Esophagus mucosa (tissue), 1 donor: ENCODE measurements around the gene SPRY4. TPM values are rescaled to one million over a fixed set of nuclear protein-coding genes. Genes with fewer than 3 reads are reported as not detected.
"Not testable (repeated sequence)": the region's sequence is repeated elsewhere in the genome, so short reads cannot be mapped to it uniquely, and the experiment has no call there.

Source experiments
- ATAC-seq: fragments of 200-7000 bp; cut with Tn5 transposase; one replicate; pipeline ENCODE4 v1.9.1; 2020
- total RNA-seq: library from RNA; stranded (reverse); gene quantifications from one replicate; pipeline ENCODE4 v1.2.4, GENCODE V29; 2023
- donor health status: DM: yes; HTN: yes; CAD: no.

The SPRY4 gene
- total RNA-seq, 1 donor from 2014 or later = 2.6 TPM

- not testable (repeated sequence) for ATAC-seq
Measured at GRCh38 chr5:142333749-142334148, 8.9 kb upstream of the SPRY4 start.

GRCh38 chr5:142330444-142330843 lies 5.6 kb upstream of the SPRY4 start:
- ATAC-seq = no peak

GRCh38 chr5:142330026-142330425 lies 5.2 kb upstream of the SPRY4 start:
- no peak for ATAC-seq

GRCh38 chr5:142327111-142327842 lies 2.5 kb upstream of the SPRY4 start:
- no peak for ATAC-seq

GRCh38 chr5:142326480-142326938 lies 1.7 kb upstream of the SPRY4 start:
- ATAC-seq = no peak

GRCh38 chr5:142325725-142326479 lies 1.1 kb upstream of the SPRY4 start:
- ATAC-seq = no peak

GRCh38 chr5:142324136-142324870 lies 518 bp downstream of the SPRY4 start:
- peak; percentile 63 for ATAC-seq

GRCh38 chr5:142323480-142324135 lies 1.2 kb downstream of the SPRY4 start:
- no peak for ATAC-seq

- ATAC-seq = no peak
Measured at GRCh38 chr5:142322747-142323479, 1.9 kb downstream of the SPRY4 start.

GRCh38 chr5:142322403-142322746 lies 2.4 kb downstream of the SPRY4 start:
- ATAC-seq = no peak

- no peak for ATAC-seq
Measured at GRCh38 chr5:142320851-142321560, 3.8 kb downstream of the SPRY4 start.

- no peak for ATAC-seq
Measured at GRCh38 chr5:142320430-142320738, 4.4 kb downstream of the SPRY4 start.

- no peak for ATAC-seq
Measured at GRCh38 chr5:142319560-142320429, 5.0 kb downstream of the SPRY4 start.

GRCh38 chr5:142319105-142319504 lies 5.7 kb downstream of the SPRY4 start:
- ATAC-seq = no peak

GRCh38 chr5:142317753-142318152 lies 7.1 kb downstream of the SPRY4 start:
- no peak for ATAC-seq

- no peak for ATAC-seq
Measured at GRCh38 chr5:142317173-142317572, 7.6 kb downstream of the SPRY4 start.

- no peak for ATAC-seq
Measured at GRCh38 chr5:142316681-142317080, 8.1 kb downstream of the SPRY4 start.

- no peak for ATAC-seq
Measured at GRCh38 chr5:142316051-142316450, 8.8 kb downstream of the SPRY4 start.

- ATAC-seq = no peak
Measured at GRCh38 chr5:142315096-142315900, 9.5 kb downstream of the SPRY4 start.

GRCh38 chr5:142314606-142315005 lies 10.2 kb downstream of the SPRY4 start:
- ATAC-seq = peak; percentile 14
